Ishikawa (cell line): ENCODE data around the gene LMAN2.

Source experiments
- CEBPB ChIP-seq: IDR thresholded peaks from 2 replicates; pipeline ENCODE4 v1.6.1; 2012
- CREB1 ChIP-seq: IDR thresholded peaks from 2 replicates; pipeline ENCODE4 v1.6.1; 2012; ENCODE audit warnings: low read depth
- EGR1 ChIP-seq: IDR thresholded peaks from 2 replicates; pipeline ENCODE4 v1.6.1; 2012
- EP300 ChIP-seq: IDR thresholded peaks from 2 replicates; pipeline ENCODE4 v1.6.1; 2012; ENCODE audit warnings: borderline replicate concordance
- FOXM1 ChIP-seq: IDR thresholded peaks from 2 replicates; pipeline ENCODE4 v1.6.1; 2012; ENCODE audit warnings: low read depth, borderline replicate concordance
- NFIC ChIP-seq: IDR thresholded peaks from 2 replicates; pipeline ENCODE4 v1.6.1; 2012
- RAD21 ChIP-seq: IDR thresholded peaks from 2 replicates; pipeline ENCODE4 v1.6.1; 2012; ENCODE audit warnings: low read depth
- REST ChIP-seq: IDR thresholded peaks from 2 replicates; pipeline ENCODE4 v1.6.1; 2012; ENCODE audit warnings: low read depth, mild to moderate bottlenecking
- TAF1 ChIP-seq: IDR thresholded peaks from 2 replicates; pipeline ENCODE4 v1.6.1; 2012; ENCODE audit warnings: low read depth, mild to moderate bottlenecking
- TCF12 ChIP-seq: IDR thresholded peaks from 2 replicates; pipeline ENCODE4 v1.6.1; 2012; ENCODE audit warnings: low read depth
- TEAD4 ChIP-seq: IDR thresholded peaks from 2 replicates; pipeline ENCODE4 v1.6.1; 2012
- YY1 ChIP-seq: IDR thresholded peaks from 2 replicates; pipeline ENCODE4 v1.6.1; 2012; ENCODE audit warnings: low read depth
- ZBTB7A ChIP-seq: IDR thresholded peaks from 2 replicates; pipeline ENCODE4 v1.6.1; 2012; ENCODE audit warnings: low read depth
- TF ChIP-seq, protein P1 (sequence below): IDR thresholded peaks from 2 replicates; pipeline ENCODE4 v1.6.1; 2012
- TF ChIP-seq, protein P2 (sequence below): IDR thresholded peaks from 2 replicates; pipeline ENCODE4 v1.6.1; 2012

Gene LMAN2

GRCh38 chr5:177365845-177366527 lies 14.5 kb upstream of the LMAN2 start:
- TF ChIP-seq CEBPB, result no peak
- no peak for TF ChIP-seq CREB1
- TF ChIP-seq NFIC, result no peak
- TF ChIP-seq FOXM1, result no peak
- TF ChIP-seq EGR1, result no peak
- no peak for TF ChIP-seq YY1
- TF ChIP-seq, protein P1, sequence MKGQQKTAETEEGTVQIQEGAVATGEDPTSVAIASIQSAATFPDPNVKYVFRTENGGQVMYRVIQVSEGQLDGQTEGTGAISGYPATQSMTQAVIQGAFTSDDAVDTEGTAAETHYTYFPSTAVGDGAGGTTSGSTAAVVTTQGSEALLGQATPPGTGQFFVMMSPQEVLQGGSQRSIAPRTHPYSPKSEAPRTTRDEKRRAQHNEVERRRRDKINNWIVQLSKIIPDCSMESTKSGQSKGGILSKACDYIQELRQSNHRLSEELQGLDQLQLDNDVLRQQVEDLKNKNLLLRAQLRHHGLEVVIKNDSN, result no peak
- no peak for TF ChIP-seq RAD21
- TF ChIP-seq REST, result no peak
- TF ChIP-seq EP300, result no peak
- no peak for TF ChIP-seq TEAD4
- no peak for TF ChIP-seq TCF12
- TF ChIP-seq TAF1, result no peak

DNA sequence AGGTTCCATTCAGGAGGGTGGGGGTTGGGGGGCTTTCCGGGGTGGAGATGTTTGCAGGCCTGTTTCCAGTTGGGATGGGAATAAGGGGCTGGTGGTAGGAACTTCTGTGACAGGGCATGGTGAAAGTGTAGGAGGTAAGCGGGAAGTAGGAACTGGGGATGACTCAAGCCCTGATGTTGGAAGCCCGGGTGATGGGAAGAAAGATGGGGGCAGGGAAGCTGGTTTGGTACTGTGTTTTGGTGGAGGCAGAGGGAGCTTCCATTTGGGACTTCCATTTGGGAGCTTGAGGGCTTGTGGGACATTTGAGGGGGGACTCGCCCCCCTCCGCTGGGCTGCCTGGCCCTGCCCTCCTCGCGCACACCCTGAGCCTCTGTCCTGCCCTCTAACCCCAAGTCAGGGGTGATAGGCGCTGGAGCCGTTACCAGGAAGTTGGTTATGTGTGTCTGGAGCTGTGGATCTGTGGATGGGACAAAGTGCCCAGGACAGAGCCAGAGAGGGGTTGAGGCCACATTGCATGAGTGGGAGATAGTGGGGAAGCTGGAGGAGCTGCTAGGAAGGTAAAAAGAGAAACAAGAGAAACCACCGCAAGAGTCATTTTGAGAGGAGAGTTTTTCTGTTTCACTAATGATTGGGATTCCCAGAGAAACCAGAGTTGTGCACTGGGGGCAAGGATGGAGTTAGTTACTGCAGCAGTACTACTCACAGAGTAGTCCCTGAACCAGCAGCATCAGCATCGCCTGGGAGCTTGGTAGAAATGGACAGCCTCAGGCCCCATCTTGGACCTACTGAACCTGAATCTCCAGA lies 12.9 kb upstream of the LMAN2 start:
- TF ChIP-seq, protein P2, sequence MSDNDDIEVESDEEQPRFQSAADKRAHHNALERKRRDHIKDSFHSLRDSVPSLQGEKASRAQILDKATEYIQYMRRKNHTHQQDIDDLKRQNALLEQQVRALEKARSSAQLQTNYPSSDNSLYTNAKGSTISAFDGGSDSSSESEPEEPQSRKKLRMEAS, result no peak
- no peak for TF ChIP-seq EGR1
- TF ChIP-seq CEBPB, result no peak
- no peak for TF ChIP-seq TCF12
- TF ChIP-seq RAD21, result no peak
- no peak for TF ChIP-seq NFIC
- TF ChIP-seq EP300, result no peak
- no peak for TF ChIP-seq ZBTB7A
- no peak for TF ChIP-seq REST

- TF ChIP-seq CEBPB (no peak), EP300 (no peak), NFIC (no peak), ZBTB7A (no peak), TEAD4 (no peak)
- TF ChIP-seq, protein P1, result no peak
Measured at GRCh38 chr5:177363565-177363964, 12.1 kb upstream of the LMAN2 start.

GRCh38 chr5:177362610-177363507 lies 11.4 kb upstream of the LMAN2 start:
- TF ChIP-seq TAF1, result peak; percentile 31
- TF ChIP-seq EP300, result no peak
- TF ChIP-seq, protein P2, result peak; percentile 42

- no peak for TF ChIP-seq RAD21
- no peak for TF ChIP-seq TEAD4
- TF ChIP-seq, protein P2, result no peak
- TF ChIP-seq TCF12, result no peak
- TF ChIP-seq CREB1, result no peak
- no peak for TF ChIP-seq EP300
- no peak for TF ChIP-seq REST
- TF ChIP-seq CEBPB, result no peak
- no peak for TF ChIP-seq FOXM1
- TF ChIP-seq YY1, result no peak
- TF ChIP-seq NFIC, result no peak
- TF ChIP-seq, protein P1, result no peak
Measured at GRCh38 chr5:177362292-177362609, 10.8 kb upstream of the LMAN2 start.
